HCT116 (cell line): ENCODE data around the gene CHAC1. TPM values are rescaled to one million over a fixed set of nuclear protein-coding genes. Genes with fewer than 3 reads are reported as not detected.

Experiments
- ATAC-seq: fragments of 200-7000 bp; cut with Tn5 transposase; 2 replicates; pipeline ENCODE4 v1.9.1; 2020; ENCODE audit warnings: mild to moderate bottlenecking, moderate library complexity
- BruUV-seq: library from RNA; stranded (reverse); fragments of 400-500 nt; replicated peaks from 2 replicates; lab custom pipeline; 2021; lab: Mats Ljungman, UMichigan
- CTCF ChIA-PET: fragments of 300-600 bp; sonication (Branson Sonifier 250); formaldehyde crosslinking; loops from one replicate; lab custom pipeline; 2021; ENCODE audit warnings: antibody characterized with exemption; lab: Charles Lee
- POLR2A ChIA-PET: fragments of 300-600, 350-600 bp; sonication (Branson Sonifier 250); formaldehyde crosslinking; loops from one replicate; lab custom pipeline; 2021; ENCODE audit warnings: antibody characterized with exemption; lab: Charles Lee
- RAD21 ChIA-PET, 2 experiments: fragments of 300-600 bp; sonication (Branson Sonifier 250); formaldehyde crosslinking; loops; one replicate each; lab custom pipeline; 2023; ENCODE audit warnings: low total read pairs in 2 of 2; ENCODE audit not compliant: uncharacterized antibody in 2 of 2, unreplicated experiment in 2 of 2, low non-redundant PET in 1 of 2; lab: Charles Lee
- DNase-seq: peaks from one replicate; pipeline ENCODE4 v3.0.0-alpha.2; 2010; ENCODE audit warnings: low read depth, low spot score
- H2AFZ ChIP-seq: fragments of 200-600 bp; shearing (Covaris generic), sonication (generic); 2 replicates; pipeline ENCODE4 v1.6.1; 2017; ENCODE audit warnings: low read depth, mixed run types, mixed read lengths, antibody characterized with exemption, low read length; ENCODE audit not compliant: poor library complexity, severe bottlenecking
- H3K27ac ChIP-seq: 2 replicates; pipeline ENCODE4 v1.5.1; 2012; ENCODE audit warnings: low read depth, low read length
- H3K27me3 ChIP-seq: fragments of 200-600 bp; sonication (generic); 2 replicates; pipeline ENCODE4 v1.6.1; 2016; ENCODE audit warnings: mixed run types, low read length, mixed read lengths; ENCODE audit not compliant: insufficient read depth
- H3K36me3 ChIP-seq, 2 experiments: fragments of 200-500 bp in 1 of 2; fragments of 200-600 bp in 1 of 2; sonication (Bioruptor generic) in 1 of 2; sonication (generic) in 1 of 2; 2 replicates each; pipeline versions ENCODE4 v1.5.1 to v1.6.1; 2014 to 2016; ENCODE audit warnings: low read length in 2 of 2, inconsistent platforms in 1 of 2, mixed read lengths in 1 of 2, mixed run types in 1 of 2; ENCODE audit not compliant: insufficient read depth in 2 of 2, control insufficient read depth in 1 of 2
- H3K4me1 ChIP-seq, 2 experiments: fragments of 200-600 bp in 1 of 2; sonication (generic) in 1 of 2; 2 replicates each; pipeline versions ENCODE4 v1.5.1 to v1.6.1; 2012 to 2017; ENCODE audit warnings: low read length in 2 of 2, inconsistent platforms in 1 of 2, mild to moderate bottlenecking in 1 of 2, mixed read lengths in 1 of 2, mixed run types in 1 of 2, moderate library complexity in 1 of 2; ENCODE audit not compliant: insufficient read depth in 2 of 2, control insufficient read depth in 1 of 2
- H3K4me2 ChIP-seq: fragments of 200-600 bp; sonication (generic); 2 replicates; pipeline ENCODE4 v1.6.1; 2017; ENCODE audit warnings: mixed run types, low read length, mixed read lengths
- H3K4me3 ChIP-seq, 2 experiments: fragments of 200-600 bp in 1 of 2; sonication (generic) in 1 of 2; replicated peaks in 1 of 2; 2 replicates each; pipeline ENCODE4 v1.5.1; 2011 to 2016; ENCODE audit warnings: low read length in 2 of 2, control low read depth in 1 of 2, low read depth in 1 of 2, mild to moderate bottlenecking in 1 of 2, mixed read lengths in 1 of 2, mixed run types in 1 of 2
- H3K79me2 ChIP-seq: fragments of 200-600 bp; sonication (generic); 2 replicates; pipeline ENCODE4 v1.6.1; 2017; ENCODE audit warnings: mild to moderate bottlenecking, mixed run types, low read length, moderate library complexity, mixed read lengths; ENCODE audit not compliant: insufficient read depth
- H3K9ac ChIP-seq: fragments of 200-600 bp; sonication (generic); 2 replicates; pipeline ENCODE4 v1.6.1; 2016; ENCODE audit warnings: low read length, mixed read lengths
- H3K9me2 ChIP-seq: fragments of 200-600 bp; sonication (generic), shearing (Covaris generic); 2 replicates; pipeline ENCODE4 v1.6.1; 2017; ENCODE audit warnings: mixed run types, mild to moderate bottlenecking, moderate library complexity; ENCODE audit not compliant: insufficient read depth
- H3K9me3 ChIP-seq, 2 experiments: fragments of 200-500 bp in 1 of 2; fragments of 200-600 bp in 1 of 2; sonication (Bioruptor generic) in 1 of 2; sonication (generic) in 1 of 2; 2 replicates each; pipeline ENCODE4 v1.6.1; 2014 to 2017; ENCODE audit warnings: low read length in 2 of 2, mixed read lengths in 2 of 2, inconsistent platforms in 1 of 2, low read depth in 1 of 2, mild to moderate bottlenecking in 1 of 2, mixed run types in 1 of 2, moderate library complexity in 1 of 2; ENCODE audit not compliant: control insufficient read depth in 1 of 2, insufficient read depth in 1 of 2
- H4K20me1 ChIP-seq: fragments of 200-600 bp; sonication (generic), shearing (Covaris generic); 2 replicates; pipeline ENCODE4 v1.6.1; 2017; ENCODE audit warnings: mixed run types, mild to moderate bottlenecking, moderate library complexity; ENCODE audit not compliant: insufficient read depth
- CBX3 ChIP-seq: IDR thresholded peaks from 2 replicates; pipeline ENCODE4 v1.6.1; 2012; ENCODE audit warnings: low read depth
- FOSL1 ChIP-seq: IDR thresholded peaks from 2 replicates; pipeline ENCODE4 v1.6.1; 2012; ENCODE audit warnings: low read depth
- POLR2A ChIP-seq: IDR thresholded peaks from 2 replicates; pipeline ENCODE4 v1.7.0; 2011; ENCODE audit warnings: borderline replicate concordance; ENCODE audit not compliant: insufficient read depth, insufficient read length; ENCODE audit errors: extremely low read depth
- SIN3A ChIP-seq: IDR thresholded peaks from 2 replicates; pipeline ENCODE4 v1.6.1; 2012; ENCODE audit warnings: low read depth
- SP1 ChIP-seq: IDR thresholded peaks from 2 replicates; pipeline ENCODE4 v1.6.1; 2012; ENCODE audit warnings: low read depth
- SRF ChIP-seq: IDR thresholded peaks from 2 replicates; pipeline ENCODE4 v1.6.1; 2012; ENCODE audit warnings: low read depth
- TCF7L2 ChIP-seq: IDR thresholded peaks from 2 replicates; pipeline ENCODE4 v1.7.0; 2011; ENCODE audit warnings: borderline replicate concordance, inconsistent platforms; ENCODE audit not compliant: insufficient read depth, insufficient read length; ENCODE audit errors: extremely low read depth
- YY1 ChIP-seq: IDR thresholded peaks from 2 replicates; pipeline ENCODE4 v1.6.1; 2011; ENCODE audit warnings: low read length, low read depth, moderate library complexity, mild to moderate bottlenecking; ENCODE audit not compliant: insufficient replicate concordance; ENCODE audit errors: extremely low read depth
- intact Hi-C: fragments of 100-400 bp; cut with micrococcal nuclease; formaldehyde crosslinking; loops from 2 replicates; pipeline ENCODE4 v1.10.0; 2022
- total RNA-seq: library from RNA; stranded (reverse); gene quantifications from one replicate; pipeline ENCODE4 v1.2.1, GENCODE V29; 2021; ENCODE audit not compliant: unreplicated experiment
- TF ChIP-seq, protein P1 (sequence below): IDR thresholded peaks from 2 replicates; pipeline ENCODE4 v1.6.1; 2012
- TF ChIP-seq, protein P2 (sequence below): IDR thresholded peaks from 2 replicates; pipeline ENCODE4 v1.6.1; 2012

CHAC1 gene
- total RNA-seq, 1 experiment from 2014 or later, result 58.9 TPM

DNA sequence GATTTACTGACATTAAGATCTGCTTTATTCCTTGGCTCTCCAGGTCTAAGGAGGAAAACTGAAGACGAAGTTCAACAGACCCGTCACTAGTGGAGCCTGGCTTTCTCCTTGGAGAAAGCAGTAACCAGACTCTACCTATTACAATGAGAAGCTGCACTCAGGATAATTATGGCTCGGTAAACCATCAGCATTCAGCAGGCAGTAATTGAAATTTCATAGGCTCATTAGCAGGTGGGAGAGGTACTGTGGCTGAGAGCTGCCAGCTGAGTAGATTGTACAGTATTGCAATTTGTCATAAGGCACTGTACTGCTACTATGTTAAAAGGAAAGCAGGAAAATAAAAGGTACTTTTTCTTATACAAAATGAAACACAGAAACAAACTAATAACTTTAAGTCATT is 51.2 kb downstream of the CHAC1 start:
- no peak overlapping the region for H3K4me3 ChIP-seq
- H3K36me3 ChIP-seq, result peaks cover 8 to 24% of the 10 kb centered on the region in 2 experiments; a peak in 3 of 4 replicates
- TF ChIP-seq, protein P1, sequence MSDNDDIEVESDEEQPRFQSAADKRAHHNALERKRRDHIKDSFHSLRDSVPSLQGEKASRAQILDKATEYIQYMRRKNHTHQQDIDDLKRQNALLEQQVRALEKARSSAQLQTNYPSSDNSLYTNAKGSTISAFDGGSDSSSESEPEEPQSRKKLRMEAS, result no peak
- no peak for TF ChIP-seq SIN3A
- TF ChIP-seq SRF, result no peak
- TF ChIP-seq TCF7L2, result no peak
- no peak for TF ChIP-seq FOSL1
- TF ChIP-seq CBX3, result no peak
- TF ChIP-seq POLR2A, result no peak
- TF ChIP-seq SP1, result no peak
- TF ChIP-seq YY1, result no peak
- TF ChIP-seq, protein P2, sequence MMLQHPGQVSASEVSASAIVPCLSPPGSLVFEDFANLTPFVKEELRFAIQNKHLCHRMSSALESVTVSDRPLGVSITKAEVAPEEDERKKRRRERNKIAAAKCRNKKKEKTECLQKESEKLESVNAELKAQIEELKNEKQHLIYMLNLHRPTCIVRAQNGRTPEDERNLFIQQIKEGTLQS, result no peak
- no peak overlapping the region for H3K4me2 ChIP-seq
- ChIA-PET CTCF (no interaction called here), RAD21 (no interaction called here), POLR2A (interaction anchor here (1.2 kb wide), 1 partner anchor 51 kb away, joined by 3 read pairs; the partner anchor contains the start of gene CHAC1)
- ATAC-seq (no peak), DNase-seq (no peak)
- no peak overlapping the region for H2AFZ ChIP-seq
- no peaks in the 10 kb centered on the region for H3K9me3 ChIP-seq
- no peaks in the 10 kb centered on the region for H3K79me2 ChIP-seq
- H3K27ac ChIP-seq, result no peak overlapping the region
- intact Hi-C loops, result no loop called here
- H3K9ac ChIP-seq, result no peak overlapping the region
- no peaks in the 10 kb centered on the region for H3K27me3 ChIP-seq
- no TSS peak for BruUV-seq
- no peaks in the 10 kb centered on the region for H4K20me1 ChIP-seq
- no peaks in the 10 kb centered on the region for H3K9me2 ChIP-seq
- H3K4me1 ChIP-seq, result peaks cover 0 to 7% of the 10 kb centered on the region in 2 experiments; a peak in 1 of 4 replicates

Other genes with a start within 250 kb of the CHAC1 start
- gene RMDN3, start 198.2 kb upstream of the CHAC1 start, total RNA-seq, result 21.5 TPM
- 1.5 TPM for gene GCHFR, start 189.4 kb upstream of the CHAC1 start, total RNA-seq
- gene C15orf62, start 183.5 kb upstream of the CHAC1 start, total RNA-seq, result 0.10 TPM
- 29.1 TPM for gene ZFYVE19, start 146.4 kb upstream of the CHAC1 start, total RNA-seq
- gene DNAJC17, start 146.0 kb upstream of the CHAC1 start, total RNA-seq, result 36.1 TPM
- not detected for gene PPP1R14D, start 124.8 kb upstream of the CHAC1 start, total RNA-seq
- 123 TPM for gene SPINT1, start 109.4 kb upstream of the CHAC1 start, total RNA-seq
- gene RHOV, start 79.2 kb upstream of the CHAC1 start, total RNA-seq, result 6.0 TPM
- 16.9 TPM for gene VPS18, start 59.0 kb upstream of the CHAC1 start, total RNA-seq
- gene DLL4, start 24.1 kb upstream of the CHAC1 start, total RNA-seq, result 1.5 TPM
- gene INO80, start 162.8 kb downstream of the CHAC1 start, total RNA-seq, result 28.2 TPM